ENCODE results near the gene HMCN2. TPM values are rescaled to one million over a fixed set of nuclear protein-coding genes. Genes with fewer than 3 reads are reported as not detected.
"Not testable (repeated sequence)": the region's sequence is repeated elsewhere in the genome, so short reads cannot be mapped to it uniquely, and the experiment has no call there.

Gene HMCN2
- polyA plus RNA-seq, 3 donors from 2014 or later, result not detected

DNA sequence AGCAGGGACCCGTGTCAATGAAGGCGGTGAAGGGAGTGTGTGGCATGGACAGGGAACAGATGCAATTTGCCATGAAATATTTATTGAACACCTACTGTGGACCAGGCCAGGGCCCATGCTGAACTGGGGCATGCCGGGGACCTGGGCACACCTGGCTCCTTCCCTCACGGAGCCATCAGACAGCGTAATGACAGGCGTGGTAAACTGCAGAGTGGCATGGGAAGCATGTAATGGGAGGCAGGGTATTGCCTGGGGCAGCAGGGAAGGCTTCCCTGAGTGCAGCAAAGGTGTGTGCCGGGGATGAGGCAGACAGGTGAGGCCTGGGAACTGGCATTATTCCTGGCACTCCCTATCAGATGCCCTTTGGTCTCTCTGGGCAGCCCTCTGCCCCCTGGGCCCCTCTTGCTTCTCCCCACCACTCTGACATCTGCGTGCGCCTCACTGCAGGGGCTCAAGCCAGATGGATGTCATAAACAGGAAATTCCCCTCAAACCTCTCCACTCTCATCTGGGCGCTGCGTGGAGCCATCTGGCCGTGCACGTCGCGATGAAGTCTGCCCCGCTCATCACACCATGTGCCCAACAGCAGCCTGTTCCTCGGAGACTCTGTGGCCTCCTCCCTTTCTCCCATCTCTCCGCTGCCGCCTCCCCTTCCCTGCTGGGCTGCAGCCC is 67.6 kb downstream of the HMCN2 start:
- Mint-ChIP-seq H3K36me3 (no peaks in the 10 kb centered on the region), H3K27ac (no peak overlapping the region), H3K4me3 (no peak overlapping the region), H3K9me3 (no peaks in the 10 kb centered on the region), H3K4me1 (no peaks in the 10 kb centered on the region), H3K27me3 (ENCODE audit: low read depth in 3 of 3) (peaks cover 6 to 15% (median 10%) of the 10 kb centered on the region in 3 donors)
- no peak for DNase-seq

DNA sequence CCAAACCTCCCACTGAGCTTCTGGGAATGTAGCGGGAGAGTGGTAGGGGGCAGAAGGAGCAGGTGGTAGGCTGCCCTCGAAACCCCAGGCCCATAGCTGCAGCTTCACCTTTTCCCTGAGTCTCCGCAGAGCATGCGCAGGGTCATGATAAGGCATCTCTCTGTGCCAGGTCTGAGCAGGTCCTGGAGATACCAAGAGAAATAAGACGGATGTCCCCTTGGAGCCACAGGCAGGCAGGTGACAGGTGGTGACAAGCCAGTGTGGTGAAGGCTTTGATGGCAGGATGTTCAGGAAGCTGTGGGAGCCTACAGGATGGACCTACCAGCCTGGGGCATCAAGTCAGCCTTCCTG is 68.1 kb downstream of the HMCN2 start:
- no peak for DNase-seq
- Mint-ChIP-seq H3K27me3 (ENCODE audit: low read depth in 3 of 3) (peaks cover 6 to 10% (median 10%) of the 10 kb centered on the region in 3 donors), H3K36me3 (no peaks in the 10 kb centered on the region), H3K4me1 (no peaks in the 10 kb centered on the region), H3K9me3 (no peaks in the 10 kb centered on the region), H3K4me3 (no peak overlapping the region), H3K27ac (no peak overlapping the region)

DNA sequence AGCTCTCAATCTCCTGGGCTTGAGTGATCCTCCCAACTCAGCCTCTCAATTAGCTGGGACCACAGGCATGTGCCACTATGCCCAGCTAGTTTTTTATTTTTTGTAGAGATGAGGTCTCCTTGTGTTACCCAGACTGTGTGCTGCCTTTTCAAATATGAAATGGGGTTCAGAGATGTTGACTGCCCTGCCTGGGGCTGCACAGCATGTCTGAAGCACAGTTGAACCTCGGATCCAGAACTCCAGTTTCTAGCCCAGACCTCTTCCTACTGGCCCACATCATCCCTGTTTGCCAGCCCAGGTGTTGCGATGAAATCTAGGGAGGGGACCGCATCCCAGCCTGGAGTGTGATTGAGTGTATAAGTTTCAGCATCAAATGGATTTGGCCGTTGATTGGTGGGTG is 69.4 kb downstream of the HMCN2 start:
- H3K9me3 Mint-ChIP-seq, result no peaks in the 10 kb centered on the region
- no peak overlapping the region for H3K4me3 Mint-ChIP-seq
- no peak overlapping the region for H3K27ac Mint-ChIP-seq
- DNase-seq, result no peak
- H3K36me3 Mint-ChIP-seq, result no peaks in the 10 kb centered on the region
- H3K27me3 Mint-ChIP-seq (ENCODE audit: low read depth in 3 of 3), result peaks cover 2 to 10% (median 3%) of the 10 kb centered on the region in 3 donors
- no peaks in the 10 kb centered on the region for H3K4me1 Mint-ChIP-seq

DNA sequence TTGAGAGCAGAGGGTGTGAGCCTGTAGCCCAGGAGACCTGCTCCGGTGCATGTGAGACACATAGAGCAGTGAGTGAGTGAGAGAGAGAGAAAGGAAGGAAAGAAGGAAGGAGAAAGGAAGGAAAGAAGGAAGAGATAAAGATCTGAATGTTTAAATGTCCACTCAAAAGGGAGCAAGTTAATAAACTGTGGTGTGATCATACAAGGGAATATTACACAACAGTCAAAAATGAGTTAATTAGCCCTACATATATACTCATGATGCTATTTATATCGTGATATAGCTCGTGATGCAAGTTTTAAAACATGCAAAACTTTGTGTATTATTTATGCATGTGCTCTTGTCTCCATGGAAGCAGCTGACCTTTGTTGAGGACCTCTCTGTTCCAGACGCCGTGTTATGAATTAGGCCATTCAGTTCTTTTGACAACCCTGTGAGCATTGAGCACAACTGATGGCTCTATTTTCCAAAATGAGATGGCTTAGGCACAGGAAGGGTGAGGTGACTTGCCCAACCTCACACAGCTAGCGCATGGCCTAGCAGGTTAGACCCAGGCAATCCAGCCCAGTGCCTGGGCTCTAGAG is 70.6 kb downstream of the HMCN2 start:
- no peak overlapping the region for H3K27ac Mint-ChIP-seq

DNA sequence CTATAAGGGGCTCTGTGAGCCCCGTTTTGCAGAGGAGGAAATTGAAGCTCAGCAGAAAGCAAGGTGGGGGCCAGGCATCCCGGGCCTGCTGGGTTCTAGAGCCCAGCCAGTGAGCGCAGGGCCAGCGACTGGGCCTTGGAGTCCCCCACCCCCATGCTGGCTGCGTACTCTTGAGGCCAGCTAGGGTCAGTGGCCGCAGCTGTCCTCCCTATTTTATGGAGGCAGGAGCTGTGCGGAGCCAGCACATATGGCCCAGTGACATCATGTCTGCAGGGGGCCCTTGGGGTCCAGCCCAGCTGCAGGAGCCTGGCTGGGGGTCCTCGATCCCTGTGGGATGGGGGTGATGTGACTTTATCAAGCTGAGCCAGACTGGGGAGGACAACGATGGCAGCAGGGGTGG is 71.3 kb downstream of the HMCN2 start:
- DNase-seq, result no peak
- Mint-ChIP-seq H3K4me1 (no peaks in the 10 kb centered on the region), H3K36me3 (no peaks in the 10 kb centered on the region), H3K4me3 (no peak overlapping the region), H3K9me3 (no peaks in the 10 kb centered on the region), H3K27ac (no peak overlapping the region), H3K27me3 (ENCODE audit: low read depth in 3 of 3) (peaks cover 2 to 10% (median 3%) of the 10 kb centered on the region in 3 donors)

More for the DNA sequence above, 70.6 kb downstream of the HMCN2 start:
- peaks cover 2 to 10% (median 3%) of the 10 kb centered on the region in 3 donors for H3K27me3 Mint-ChIP-seq (ENCODE audit: low read depth in 3 of 3)
- H3K36me3 Mint-ChIP-seq, result no peaks in the 10 kb centered on the region
- no peak for DNase-seq
- peak overlapping the region in 1 of 5 donors; percentile 9 for H3K4me3 Mint-ChIP-seq
- no peaks in the 10 kb centered on the region for H3K9me3 Mint-ChIP-seq
- H3K4me1 Mint-ChIP-seq, result no peaks in the 10 kb centered on the region

DNA sequence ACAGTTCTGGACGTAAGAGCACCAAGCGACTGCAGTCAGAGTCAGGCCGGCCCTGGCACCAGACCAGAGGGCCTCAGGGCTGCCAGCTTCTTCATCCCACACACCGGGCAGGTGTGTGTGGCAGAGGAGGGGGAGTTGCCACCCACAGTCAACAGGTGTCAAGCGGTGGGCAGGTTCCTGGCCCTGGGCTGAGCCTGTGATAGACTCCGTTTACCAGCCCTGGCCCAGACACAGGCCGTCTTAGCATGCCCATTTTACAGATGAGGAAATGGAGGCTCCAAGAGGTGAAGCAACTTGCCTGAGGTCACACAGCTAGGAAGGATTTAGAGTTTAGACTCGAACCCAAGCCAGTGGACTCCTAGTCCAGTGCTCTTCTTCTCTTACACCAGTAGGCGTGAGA is 71.8 kb downstream of the HMCN2 start:
- peaks cover 2 to 9% (median 3%) of the 10 kb centered on the region in 3 donors for H3K27me3 Mint-ChIP-seq (ENCODE audit: low read depth in 3 of 3)
- DNase-seq, result no peak
- no peak overlapping the region for H3K27ac Mint-ChIP-seq
- no peaks in the 10 kb centered on the region for H3K36me3 Mint-ChIP-seq
- H3K4me3 Mint-ChIP-seq, result no peak overlapping the region
- no peaks in the 10 kb centered on the region for H3K9me3 Mint-ChIP-seq
- no peaks in the 10 kb centered on the region for H3K4me1 Mint-ChIP-seq

DNA sequence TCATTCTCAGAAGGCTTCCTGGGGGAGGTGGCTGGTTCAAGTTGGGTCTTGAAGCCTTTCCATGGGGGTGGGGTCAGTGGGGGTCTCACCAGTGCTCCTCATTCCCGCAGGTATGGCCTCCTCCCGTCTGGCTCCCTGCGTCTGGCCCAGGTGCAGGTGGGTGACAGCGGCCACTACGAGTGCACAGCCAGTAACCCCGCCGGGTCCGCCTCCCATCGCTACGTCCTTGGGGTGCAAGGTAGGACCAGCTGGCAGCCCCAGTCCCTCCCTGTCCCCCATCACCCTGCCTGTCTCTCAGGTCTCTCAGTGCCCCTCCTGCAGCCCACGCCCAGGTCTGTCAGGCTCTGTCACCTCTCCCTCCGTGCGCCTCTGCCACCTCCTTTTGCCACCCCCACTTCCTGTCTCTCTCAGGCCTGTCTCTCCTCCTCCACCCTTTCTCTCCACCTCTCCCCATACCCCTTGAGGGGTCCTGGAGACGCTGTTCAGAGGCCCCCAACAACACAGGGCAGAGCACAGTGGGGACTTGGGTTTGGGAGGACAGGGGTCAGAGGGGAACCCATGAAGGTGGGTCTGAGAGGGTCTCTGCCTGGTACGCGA is 72.3 kb downstream of the HMCN2 start:
- Mint-ChIP-seq H3K4me1 (no peaks in the 10 kb centered on the region), H3K27me3 (ENCODE audit: low read depth in 3 of 3) (peaks cover 0 to 9% (median 2%) of the 10 kb centered on the region in 3 donors), H3K4me3 (no peak overlapping the region), H3K9me3 (no peaks in the 10 kb centered on the region), H3K36me3 (no peaks in the 10 kb centered on the region), H3K27ac (no peak overlapping the region)
- DNase-seq, result no peak

DNA sequence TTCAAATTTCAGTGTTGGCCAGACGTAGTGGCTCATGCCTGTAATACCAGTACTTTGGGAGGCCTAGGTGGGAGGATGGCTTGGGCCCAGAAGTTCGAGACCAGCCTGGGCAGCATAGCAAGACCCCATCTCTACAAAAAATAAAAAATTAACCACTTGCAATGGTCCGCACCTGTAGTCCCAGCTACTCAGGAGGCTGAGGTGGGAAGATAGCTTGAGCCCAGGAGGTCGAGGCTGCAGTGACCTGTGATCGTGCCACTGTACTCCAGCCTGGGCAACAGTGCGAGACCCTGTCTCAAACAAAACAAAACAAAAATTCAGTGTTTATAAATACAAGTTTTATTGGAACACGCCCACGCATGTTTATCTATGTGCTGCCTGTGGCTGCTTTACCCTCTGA is 73.3 kb downstream of the HMCN2 start:
- H3K36me3 Mint-ChIP-seq, result not testable (repeated sequence)

DNA sequence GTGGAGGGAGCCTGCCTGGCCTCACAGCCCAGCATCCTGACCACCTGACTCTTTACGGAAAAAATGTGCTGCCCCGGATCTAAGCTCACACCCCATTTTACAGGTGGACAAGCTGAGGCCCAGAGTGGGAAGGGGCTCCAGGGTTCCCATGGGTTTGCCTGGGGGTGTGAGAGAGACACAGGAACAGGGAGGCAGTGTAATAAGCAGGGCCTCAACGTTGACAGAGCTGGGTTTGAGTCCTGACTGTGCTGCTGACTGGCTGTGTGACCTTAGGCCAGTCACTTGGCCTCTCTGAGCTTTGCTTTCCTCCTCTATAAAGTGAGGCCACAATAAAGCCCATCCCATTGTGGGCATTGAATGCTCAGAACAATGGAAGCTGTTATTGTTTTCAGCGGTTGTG is 73.7 kb downstream of the HMCN2 start:
- no peak for DNase-seq
- Mint-ChIP-seq H3K27ac (no peak overlapping the region), H3K4me3 (no peak overlapping the region), H3K9me3 (no peaks in the 10 kb centered on the region), H3K4me1 (no peaks in the 10 kb centered on the region), H3K27me3 (ENCODE audit: low read depth in 3 of 3) (peaks cover 0 to 2% (median 0%) of the 10 kb centered on the region in 3 donors), H3K36me3 (no peaks in the 10 kb centered on the region)

More for the DNA sequence above, 73.3 kb downstream of the HMCN2 start:
- not testable (repeated sequence) for DNase-seq; H3K27ac Mint-ChIP-seq; H3K4me1 Mint-ChIP-seq; H3K4me3 Mint-ChIP-seq; H3K27me3 Mint-ChIP-seq (ENCODE audit: low read depth in 3 of 3); H3K9me3 Mint-ChIP-seq

DNA sequence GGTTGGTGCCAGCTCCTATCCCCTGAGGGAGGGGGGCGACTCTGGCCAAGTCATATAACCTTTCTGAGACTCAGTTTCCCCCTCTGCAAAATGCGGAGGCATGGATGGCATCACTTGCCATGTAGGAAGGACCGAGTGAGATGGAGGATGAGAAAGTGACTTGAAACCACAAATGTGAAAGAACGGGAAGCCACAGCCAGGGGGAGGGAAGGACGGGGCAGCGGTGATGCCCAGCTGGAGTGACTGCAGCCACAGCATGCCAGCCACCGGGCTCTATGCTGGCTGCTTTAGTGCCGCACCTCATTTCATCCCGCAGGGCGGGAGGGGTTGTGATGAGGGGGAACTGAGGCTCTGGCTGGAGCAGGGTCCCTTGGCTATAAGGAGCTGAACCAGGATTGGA is 74.5 kb downstream of the HMCN2 start:
- DNase-seq, result no peak
- H3K27me3 Mint-ChIP-seq (ENCODE audit: low read depth in 3 of 3), result peaks cover 0 to 2% (median 0%) of the 10 kb centered on the region in 3 donors
- no peaks in the 10 kb centered on the region for H3K9me3 Mint-ChIP-seq
- no peaks in the 10 kb centered on the region for H3K4me1 Mint-ChIP-seq
- no peaks in the 10 kb centered on the region for H3K36me3 Mint-ChIP-seq
- no peak overlapping the region for H3K27ac Mint-ChIP-seq
- H3K4me3 Mint-ChIP-seq, result no peak overlapping the region

DNA sequence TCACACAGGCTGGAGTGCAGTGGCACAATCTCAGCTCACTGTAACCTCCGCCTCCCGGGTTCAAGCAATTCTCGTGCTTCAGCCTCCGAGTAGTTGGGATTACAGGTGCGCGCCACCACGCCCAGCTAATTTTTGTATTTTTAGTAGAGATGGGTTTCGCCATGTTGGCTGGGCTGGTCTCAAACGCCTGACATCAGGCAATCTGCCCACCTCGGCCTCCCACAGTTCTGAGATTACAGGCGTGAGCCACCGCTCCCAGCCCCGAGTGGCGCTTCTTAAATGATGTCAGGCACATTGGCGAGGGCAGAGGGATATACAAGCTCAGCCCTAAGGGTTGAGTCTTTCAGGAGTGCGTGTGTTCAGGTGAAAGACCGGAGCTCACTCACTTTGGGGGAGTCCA is 75.0 kb downstream of the HMCN2 start:
- not testable (repeated sequence) for H3K4me1 Mint-ChIP-seq; DNase-seq; H3K27ac Mint-ChIP-seq; H3K9me3 Mint-ChIP-seq; H3K4me3 Mint-ChIP-seq; H3K27me3 Mint-ChIP-seq (ENCODE audit: low read depth in 3 of 3); H3K36me3 Mint-ChIP-seq

DNA sequence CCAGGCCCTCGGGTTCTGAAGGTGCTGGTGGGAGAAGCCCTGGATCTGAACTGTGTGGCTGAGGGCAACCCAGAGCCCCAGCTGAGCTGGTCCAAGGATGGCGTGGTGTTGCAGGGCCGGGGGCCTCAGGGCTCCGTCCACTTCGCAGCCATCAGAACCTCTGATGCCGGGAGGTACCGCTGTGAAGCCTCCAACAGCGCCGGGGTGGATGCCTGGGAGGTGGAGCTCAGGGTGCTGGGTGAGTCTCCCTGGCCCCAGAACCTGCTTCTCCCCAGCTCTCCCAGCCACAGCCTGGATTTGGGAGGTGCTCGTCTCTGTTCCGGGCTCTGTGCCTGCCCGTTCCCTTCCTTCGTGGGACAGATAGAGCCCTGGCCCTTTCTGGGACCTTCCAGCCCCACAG is 75.6 kb downstream of the HMCN2 start:
- no peaks in the 10 kb centered on the region for H3K36me3 Mint-ChIP-seq
- H3K4me3 Mint-ChIP-seq, result no peak overlapping the region
- no peaks in the 10 kb centered on the region for H3K9me3 Mint-ChIP-seq
- no peaks in the 10 kb centered on the region for H3K4me1 Mint-ChIP-seq
- H3K27ac Mint-ChIP-seq, result no peak overlapping the region
- DNase-seq, result no peak
- H3K27me3 Mint-ChIP-seq (ENCODE audit: low read depth in 3 of 3), result no peaks in the 10 kb centered on the region

DNA sequence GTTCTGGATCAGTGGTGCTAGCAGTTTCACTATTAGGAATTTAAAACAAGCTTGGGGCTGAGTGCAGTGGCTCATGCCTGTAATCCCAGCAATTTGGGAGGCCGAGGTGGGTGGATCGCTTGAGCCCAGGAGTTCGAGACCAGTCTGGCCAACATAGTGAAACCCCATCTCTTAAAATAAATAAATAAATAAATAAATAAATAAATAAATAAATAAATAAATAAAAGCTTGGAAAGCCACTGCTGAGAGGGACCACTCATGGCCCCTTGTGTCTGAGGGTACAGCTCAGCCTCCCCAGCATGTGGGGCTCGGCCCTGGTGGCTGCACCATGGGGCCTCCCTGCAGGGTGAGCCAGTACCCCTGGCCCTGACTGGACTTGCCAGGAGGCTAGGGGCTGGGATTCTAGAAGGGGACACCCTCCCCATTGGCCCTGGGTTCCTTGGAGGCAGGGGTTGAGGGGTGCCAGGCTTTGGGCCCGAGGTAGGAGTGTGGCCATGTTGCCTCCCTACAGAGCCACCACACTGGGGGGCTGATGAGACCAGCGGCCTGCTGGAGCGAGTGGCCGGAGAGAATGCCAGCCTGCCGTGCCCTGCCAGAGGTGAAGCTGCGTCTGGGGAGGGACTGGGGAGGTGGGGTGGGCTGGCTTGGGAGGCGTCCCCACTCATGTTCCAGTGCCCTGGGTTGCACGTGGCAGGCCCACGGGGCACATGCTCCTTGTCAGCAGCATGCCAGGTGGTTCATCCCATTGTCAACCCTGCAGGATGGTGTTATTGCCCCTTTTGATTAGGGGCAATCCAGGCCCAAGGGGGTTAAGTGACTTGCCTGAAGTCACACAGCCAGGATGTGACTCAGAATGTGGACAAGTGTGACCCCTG is 76.5 kb downstream of the HMCN2 start:
- Mint-ChIP-seq H3K9me3 (no peaks in the 10 kb centered on the region), H3K4me3 (no peak overlapping the region), H3K27me3 (ENCODE audit: low read depth in 3 of 3) (no peaks in the 10 kb centered on the region), H3K27ac (no peak overlapping the region), H3K4me1 (no peaks in the 10 kb centered on the region), H3K36me3 (no peaks in the 10 kb centered on the region)
- no peak for DNase-seq

DNA sequence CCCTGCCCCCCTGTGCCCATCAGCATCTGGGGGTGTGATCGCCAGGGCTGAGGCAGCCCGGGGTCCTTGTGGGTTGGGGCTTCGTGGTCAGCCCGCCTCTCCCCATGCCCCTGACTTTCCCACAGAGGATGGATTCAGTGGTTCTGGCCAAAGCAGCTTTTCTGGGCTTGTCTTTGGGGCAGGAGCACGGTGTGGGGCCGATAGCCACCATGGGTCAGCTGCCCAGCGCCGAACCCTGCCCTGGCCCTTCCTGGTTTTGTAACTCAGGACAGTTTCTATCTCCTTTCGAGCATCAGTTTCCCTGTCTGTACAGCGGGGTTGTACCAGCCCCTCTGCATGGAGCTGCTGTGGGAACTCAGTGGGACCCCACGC is 77.1 kb downstream of the HMCN2 start:
- no peaks in the 10 kb centered on the region for H3K36me3 Mint-ChIP-seq
- no peak overlapping the region for H3K4me3 Mint-ChIP-seq
- H3K4me1 Mint-ChIP-seq, result no peaks in the 10 kb centered on the region
- no peak for DNase-seq
- H3K9me3 Mint-ChIP-seq, result no peaks in the 10 kb centered on the region
- peaks cover 0 to 2% (median 2%) of the 10 kb centered on the region in 3 donors for H3K27me3 Mint-ChIP-seq (ENCODE audit: low read depth in 3 of 3)
- H3K27ac Mint-ChIP-seq, result no peak overlapping the region

Data from immature natural killer cell (primary cell).